ENCODE results near the gene RAD18.

Gene RAD18

DNA sequence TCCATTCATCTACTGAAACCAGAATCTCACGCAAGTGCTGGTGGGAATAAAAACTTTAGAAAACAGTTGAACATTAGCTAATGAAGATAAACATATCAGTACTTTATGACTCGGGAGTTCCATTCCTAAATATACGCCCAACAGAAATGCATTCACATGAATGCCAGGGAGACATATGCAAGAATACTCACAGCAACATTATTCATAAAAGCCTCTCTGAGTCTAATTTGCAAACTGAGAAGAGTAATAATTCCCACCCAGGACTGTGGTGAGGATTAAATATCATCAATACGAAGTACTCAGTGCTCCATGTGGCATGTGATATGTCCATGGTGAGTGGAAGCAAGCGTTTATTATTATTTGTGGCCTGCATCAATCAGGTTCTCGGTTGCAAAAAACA lies 128.3 kb downstream of the RAD18 start:
- no peak overlapping the region for H3K27ac ChIP-seq
- DNase-seq (ENCODE audit: low spot score), result no peak
- no peak overlapping the region for H3K4me3 ChIP-seq
- TF ChIP-seq, protein P1, sequence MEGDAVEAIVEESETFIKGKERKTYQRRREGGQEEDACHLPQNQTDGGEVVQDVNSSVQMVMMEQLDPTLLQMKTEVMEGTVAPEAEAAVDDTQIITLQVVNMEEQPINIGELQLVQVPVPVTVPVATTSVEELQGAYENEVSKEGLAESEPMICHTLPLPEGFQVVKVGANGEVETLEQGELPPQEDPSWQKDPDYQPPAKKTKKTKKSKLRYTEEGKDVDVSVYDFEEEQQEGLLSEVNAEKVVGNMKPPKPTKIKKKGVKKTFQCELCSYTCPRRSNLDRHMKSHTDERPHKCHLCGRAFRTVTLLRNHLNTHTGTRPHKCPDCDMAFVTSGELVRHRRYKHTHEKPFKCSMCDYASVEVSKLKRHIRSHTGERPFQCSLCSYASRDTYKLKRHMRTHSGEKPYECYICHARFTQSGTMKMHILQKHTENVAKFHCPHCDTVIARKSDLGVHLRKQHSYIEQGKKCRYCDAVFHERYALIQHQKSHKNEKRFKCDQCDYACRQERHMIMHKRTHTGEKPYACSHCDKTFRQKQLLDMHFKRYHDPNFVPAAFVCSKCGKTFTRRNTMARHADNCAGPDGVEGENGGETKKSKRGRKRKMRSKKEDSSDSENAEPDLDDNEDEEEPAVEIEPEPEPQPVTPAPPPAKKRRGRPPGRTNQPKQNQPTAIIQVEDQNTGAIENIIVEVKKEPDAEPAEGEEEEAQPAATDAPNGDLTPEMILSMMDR (IDR thresholded peaks at IDR 0.05), result no peak

GRCh38 chr3:8827641-8828040 lies 135.6 kb downstream of the RAD18 start:
- no peak for DNase-seq (ENCODE audit: low spot score)
- H3K27ac ChIP-seq, result no peak overlapping the region
- TF ChIP-seq, protein P1 (IDR thresholded peaks at IDR 0.05), result no peak
- H3K4me3 ChIP-seq, result no peak overlapping the region

All from coronary artery (tissue), 2 donors.